OCI-LY1 (cell line): ENCODE data around the gene EIF1B.

ENCODE experiments used
- EZH2 ChIP-seq: fragments of 200-600 bp; sonication (generic), shearing (Covaris generic); IDR thresholded peaks from 2 replicates; pipeline ENCODE4 v1.8.0; 2017; ENCODE audit warnings: borderline replicate concordance, mixed run types, mild to moderate bottlenecking, antibody characterized with exemption, low read length, moderate library complexity, mixed read lengths
- TF ChIP-seq, protein P1 (sequence below): fragments of 200-600 bp; sonication (generic), shearing (Covaris generic); IDR thresholded peaks from 2 replicates; pipeline ENCODE4 v1.5.1; 2017; ENCODE audit warnings: mild to moderate bottlenecking, antibody characterized with exemption, low read length, moderate library complexity, mixed read lengths

GRCh38 chr3:40358454-40358853 lies 48.9 kb downstream of the EIF1B start:
- TF ChIP-seq, protein P1, sequence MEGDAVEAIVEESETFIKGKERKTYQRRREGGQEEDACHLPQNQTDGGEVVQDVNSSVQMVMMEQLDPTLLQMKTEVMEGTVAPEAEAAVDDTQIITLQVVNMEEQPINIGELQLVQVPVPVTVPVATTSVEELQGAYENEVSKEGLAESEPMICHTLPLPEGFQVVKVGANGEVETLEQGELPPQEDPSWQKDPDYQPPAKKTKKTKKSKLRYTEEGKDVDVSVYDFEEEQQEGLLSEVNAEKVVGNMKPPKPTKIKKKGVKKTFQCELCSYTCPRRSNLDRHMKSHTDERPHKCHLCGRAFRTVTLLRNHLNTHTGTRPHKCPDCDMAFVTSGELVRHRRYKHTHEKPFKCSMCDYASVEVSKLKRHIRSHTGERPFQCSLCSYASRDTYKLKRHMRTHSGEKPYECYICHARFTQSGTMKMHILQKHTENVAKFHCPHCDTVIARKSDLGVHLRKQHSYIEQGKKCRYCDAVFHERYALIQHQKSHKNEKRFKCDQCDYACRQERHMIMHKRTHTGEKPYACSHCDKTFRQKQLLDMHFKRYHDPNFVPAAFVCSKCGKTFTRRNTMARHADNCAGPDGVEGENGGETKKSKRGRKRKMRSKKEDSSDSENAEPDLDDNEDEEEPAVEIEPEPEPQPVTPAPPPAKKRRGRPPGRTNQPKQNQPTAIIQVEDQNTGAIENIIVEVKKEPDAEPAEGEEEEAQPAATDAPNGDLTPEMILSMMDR = no peak
- TF ChIP-seq EZH2 = no peak
